K562 (cell line): ENCODE results near the gene SELENOM. TPM values are rescaled to one million over a fixed set of nuclear protein-coding genes. Genes with fewer than 3 reads are reported as not detected.

Source experiments
- ATAC-seq: fragments of 200-7000 bp; cut with Tn5 transposase; 3 replicates; pipeline ENCODE4 v1.9.1; 2020; ENCODE audit warnings: moderate library complexity
- BruUV-seq: library from RNA; stranded (reverse); fragments of 400-500 nt; replicated peaks from 2 replicates; lab custom pipeline; 2021; lab: Mats Ljungman, UMichigan
- CTCF ChIA-PET: fragments of 300-600 bp; formaldehyde crosslinking; extraction: SDS; loops from one replicate; lab custom pipeline; 2021; ENCODE audit warnings: low intra/inter-chr PET ratio; lab: Yijun Ruan, JAX
- POLR2A ChIA-PET: fragments of 300-600, 350-650 bp; sonication (Branson Sonifier 250); formaldehyde crosslinking; extraction: SDS; loops from one replicate; lab custom pipeline; 2021; ENCODE audit warnings: antibody characterized with exemption, inconsistent platforms; lab: Yijun Ruan, JAX
- DNase-seq, 4 experiments: peaks; one replicate each; pipeline versions ENCODE4 v3.0.0 to v3.0.0-alpha.2; 2011 to 2018; ENCODE audit warnings: low spot score in 3 of 4, mixed read lengths in 3 of 4; ENCODE audit errors: extremely low read depth in 1 of 4
- FAIRE-seq: peaks from 2 replicates; lab custom pipeline; 2011; peaks lifted over from hg19 to GRCh38; lab: Jason Lieb, UNC
- H2AFZ ChIP-seq: 2 replicates; pipeline ENCODE4 v1.6.0; 2011; ENCODE audit warnings: low read depth, low read length, control low read depth, inconsistent platforms
- H3K27ac ChIP-seq: fragments of 200-600 bp; 3 replicates; pipeline ENCODE4 v1.8.0; 2011; ENCODE audit warnings: low read depth, mild to moderate bottlenecking, control low read depth, inconsistent platforms, low read length, moderate library complexity, mixed read lengths; ENCODE audit errors: extremely low read depth
- H3K27me3 ChIP-seq, 2 experiments: fragments of 300-600 bp in 1 of 2; 2 replicates in 1 of 2; 3 replicates in 1 of 2; pipeline versions ENCODE4 v1.6.0 to v1.8.0; 2011; ENCODE audit warnings: inconsistent platforms in 2 of 2, low read length in 2 of 2, mild to moderate bottlenecking in 1 of 2, mixed read lengths in 1 of 2, moderate library complexity in 1 of 2; ENCODE audit not compliant: control insufficient read depth in 2 of 2, insufficient read depth in 2 of 2
- H3K36me3 ChIP-seq: fragments of 300-600 bp; 3 replicates; pipeline ENCODE4 v1.8.0; 2011; ENCODE audit warnings: mild to moderate bottlenecking, low read length, inconsistent platforms; ENCODE audit not compliant: control insufficient read depth, insufficient read depth
- H3K4me1 ChIP-seq, 2 experiments: fragments of 200-600 bp in 1 of 2; replicated peaks in 1 of 2; 2 replicates in 1 of 2; 3 replicates in 1 of 2; pipeline versions ENCODE4 v1.5.1 to v1.8.0; 2011; ENCODE audit warnings: inconsistent platforms in 2 of 2, low read length in 2 of 2, mild to moderate bottlenecking in 1 of 2, mixed read lengths in 1 of 2, moderate library complexity in 1 of 2; ENCODE audit not compliant: control insufficient read depth in 2 of 2, insufficient read depth in 2 of 2
- H3K4me2 ChIP-seq: 2 replicates; pipeline ENCODE4 v1.6.1; 2011; ENCODE audit warnings: low read length, control low read depth, inconsistent platforms, mixed read lengths; ENCODE audit not compliant: insufficient read depth
- H3K4me3 ChIP-seq: fragments of 200-600 bp; sonication (generic), shearing (Covaris generic); 2 replicates; pipeline ENCODE4 v1.5.1; 2016; ENCODE audit warnings: control low read depth, inconsistent platforms
- H3K79me2 ChIP-seq: fragments of 200-600 bp; 3 replicates; pipeline ENCODE4 v1.8.0; 2011; ENCODE audit warnings: low read length, inconsistent platforms; ENCODE audit not compliant: control insufficient read depth, insufficient read depth
- H3K9ac ChIP-seq, 2 experiments: 2 replicates each; pipeline versions ENCODE4 v1.6.0 to v1.6.1; 2011; ENCODE audit warnings: low read depth in 2 of 2, low read length in 2 of 2, control low read depth in 1 of 2, inconsistent platforms in 1 of 2, mild to moderate bottlenecking in 1 of 2, mixed read lengths in 1 of 2; ENCODE audit not compliant: insufficient read depth in 1 of 2
- H3K9me1 ChIP-seq: one replicate; pipeline ENCODE4 v1.6.0; 2011; ENCODE audit warnings: inconsistent platforms, mild to moderate bottlenecking, low read length, moderate library complexity; ENCODE audit not compliant: control insufficient read depth, insufficient read depth
- H3K9me3 ChIP-seq: replicated peaks from 2 replicates; pipeline ENCODE4 v1.5.1; 2011; ENCODE audit warnings: low read depth, low read length, inconsistent platforms; ENCODE audit not compliant: control insufficient read depth, insufficient read depth
- H4K20me1 ChIP-seq: replicated peaks from 2 replicates; pipeline ENCODE4 v1.6.1; 2011; ENCODE audit warnings: low read length, inconsistent platforms, mixed read lengths; ENCODE audit not compliant: control insufficient read depth, insufficient read depth
- CBFA2T2 ChIP-seq: fragments of 450-650 bp; conservative IDR thresholded peaks from 2 replicates; pipeline ENCODE4 v1.6.1; 2017; ENCODE audit warnings: mild to moderate bottlenecking
- COPS2 ChIP-seq: fragments of 450-650 bp; conservative IDR thresholded peaks from 2 replicates; pipeline ENCODE4 v1.6.1; 2016; ENCODE audit warnings: mild to moderate bottlenecking, moderate library complexity
- FUS ChIP-seq: fragments of 200-400 bp; formaldehyde crosslinking; optimal IDR thresholded peaks from 2 replicates; pipeline ENCODE3; 2017; ENCODE audit warnings: low read depth, low read length
- GTF3C2 ChIP-seq: IDR thresholded peaks from 3 replicates; pipeline ENCODE4 v1.6.1; 2011; ENCODE audit warnings: borderline replicate concordance, mild to moderate bottlenecking, moderate library complexity; ENCODE audit not compliant: insufficient read length; ENCODE audit errors: extremely low read depth
- KDM1A ChIP-seq, 2 experiments: fragments of 450-650 bp; IDR thresholded peaks; 2 replicates each; pipeline ENCODE4 v1.6.1; 2016; ENCODE audit warnings: mild to moderate bottlenecking in 2 of 2
- NCOA6 ChIP-seq: fragments of 450-650 bp; IDR thresholded peaks from 2 replicates; pipeline ENCODE4 v1.6.1; 2017; ENCODE audit warnings: mild to moderate bottlenecking
- TOE1 ChIP-seq, 2 experiments: fragments of 450-650 bp in 1 of 2; sonication (generic) in 1 of 2; formaldehyde crosslinking in 1 of 2; IDR thresholded peaks; 2 replicates each; pipeline versions ENCODE4 v1.7.1 to v1.8.0; 2016 to 2022; ENCODE audit warnings: borderline replicate concordance in 2 of 2, mild to moderate bottlenecking in 2 of 2, antibody characterized with exemption in 1 of 2, inconsistent platforms in 1 of 2, low read depth in 1 of 2, missing genetic modification reagents in 1 of 2, moderate library complexity in 1 of 2
- ZNF507 ChIP-seq: conservative IDR thresholded peaks from 2 replicates; pipeline ENCODE4 v1.6.1; 2017; ENCODE audit warnings: missing genetic modification characterization, missing compliant biosample characterization
- WGBS: fragments of 100-300 bp; shearing (Covaris generic); methylation state at CpG from one replicate; pipeline ENCODE4 v1.1.6; 2016; ENCODE audit warnings: low coverage, mixed read lengths; ENCODE audit not compliant: insufficient coverage; ENCODE audit errors: missing lambda C conversion rate; 5-methylcytosine and 5-hydroxymethylcytosine counted together
- in situ Hi-C: fragments of 300-500 bp; cut with MboI; formaldehyde crosslinking; loops from 4 replicates; pipeline ENCODE4 v1.15.0; 2018; ENCODE audit warnings: inconsistent platforms, mixed read lengths
- intact Hi-C: fragments of 100-400 bp; cut with micrococcal nuclease; formaldehyde crosslinking; loops from 2 replicates; pipeline ENCODE4 v1.14.2; 2022
- polyA plus RNA-seq, 8 experiments: library from polyadenylated mRNA; depleted of rRNA in 4 of 8; stranded (reverse) in 5 of 8; unstranded in 3 of 8; fragments of >200 nt; fragmentation: Nextera tagmentation in 2 of 8; fragmentation: Illumina TruSeq in 1 of 8; extraction: Ambion mirVana in 2 of 8; extraction: Trizol in 1 of 8; gene quantifications; 2 replicates each; pipeline versions ENCODE4 v1.2.1 to v1.2.3, GENCODE V29; 2011 to 2014; ENCODE audit warnings: inconsistent platforms in 1 of 8, missing spikeins in 1 of 8
- total RNA-seq, 7 experiments: library from RNA; depleted of rRNA in 6 of 7; stranded (reverse); fragments of >200 nt in 6 of 7; fragmentation: Illumina TruSeq in 2 of 7; extraction: Trizol in 2 of 7; gene quantifications; 2 replicates each; pipeline versions ENCODE4 v1.2.1 to v1.2.3, GENCODE V29; 2011 to 2021; ENCODE audit warnings: low replicate concordance in 1 of 7
- TF ChIP-seq, protein P1 (sequence below): fragments of 250-450 bp; sonication (Bioruptor Pico); IDR thresholded peaks from 2 replicates; pipeline ENCODE4 v1.8.0; 2022; ENCODE audit warnings: inconsistent platforms

Gene SELENOM
- total and polyA plus RNA-seq, 9 of the 15 experiments (the other 6 are each of a cell fraction or from before 2014, with no cell fraction given), result 1.2 to 10.6 (median 3.7) TPM

- CTCF ChIA-PET, result no interaction called here
- in situ Hi-C loops, result loop anchor here (5.0 kb wide), 2 partner anchors 41 to 126 kb away; partner anchors contain the start of gene PLA2G3
- Histone ChIP-seq H3K4me1 (peaks cover 13 to 16% of the 10 kb centered on the region in 2 experiments; a peak in 4 of 5 replicates), H3K36me3 (peaks cover 25% of the 10 kb centered on the region; the same call in 2 of the 3 replicates), H3K27me3 (no peaks in the 10 kb centered on the region), H3K9me3 (no peaks in the 10 kb centered on the region)
- BruUV-seq, result no TSS peak
- no peak for TF ChIP-seq NCOA6
- no peak for TF ChIP-seq KDM1A (IDR thresholded peaks at IDR 0.05)
- no peak for TF ChIP-seq ZNF507 (tag)
- TF ChIP-seq FUS, result no peak
- TF ChIP-seq, protein P1, sequence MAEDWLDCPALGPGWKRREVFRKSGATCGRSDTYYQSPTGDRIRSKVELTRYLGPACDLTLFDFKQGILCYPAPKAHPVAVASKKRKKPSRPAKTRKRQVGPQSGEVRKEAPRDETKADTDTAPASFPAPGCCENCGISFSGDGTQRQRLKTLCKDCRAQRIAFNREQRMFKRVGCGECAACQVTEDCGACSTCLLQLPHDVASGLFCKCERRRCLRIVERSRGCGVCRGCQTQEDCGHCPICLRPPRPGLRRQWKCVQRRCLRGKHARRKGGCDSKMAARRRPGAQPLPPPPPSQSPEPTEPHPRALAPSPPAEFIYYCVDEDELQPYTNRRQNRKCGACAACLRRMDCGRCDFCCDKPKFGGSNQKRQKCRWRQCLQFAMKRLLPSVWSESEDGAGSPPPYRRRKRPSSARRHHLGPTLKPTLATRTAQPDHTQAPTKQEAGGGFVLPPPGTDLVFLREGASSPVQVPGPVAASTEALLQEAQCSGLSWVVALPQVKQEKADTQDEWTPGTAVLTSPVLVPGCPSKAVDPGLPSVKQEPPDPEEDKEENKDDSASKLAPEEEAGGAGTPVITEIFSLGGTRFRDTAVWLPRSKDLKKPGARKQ (CRISPR knock-in tag), result no peak
- TF ChIP-seq CBFA2T2, result no peak
- no peak for TF ChIP-seq TOE1 (IDR thresholded peaks at IDR 0.05; ENCODE audit: borderline replicate concordance)
- TF ChIP-seq TOE1 (CRISPR knock-in tag; IDR thresholded peaks at IDR 0.05; ENCODE audit: borderline replicate concordance, low read depth), result no peak
- TF ChIP-seq COPS2, result no peak
- TF ChIP-seq GTF3C2, result no peak
- TF ChIP-seq, all 486 proteins: peak for 0
- Histone ChIP-seq H3K79me2 (no peaks in the 10 kb centered on the region), H2AFZ (no peak overlapping the region), H4K20me1 (no peaks in the 10 kb centered on the region), H3K9me1 (peaks cover 5% of the 10 kb centered on the region), H3K4me3 (no peak overlapping the region), H3K4me2 (no peak overlapping the region), H3K27ac (no peak overlapping the region), H3K9ac (no peak overlapping the region)
- DNase-seq (no peak), FAIRE-seq (no peak), ATAC-seq (no peak)
- POLR2A ChIA-PET, result no interaction called here
- intact Hi-C loops, result no loop called here
- 91% methylated on average over 6 of the region's 18 CpGs for WGBS
Observed at GRCh38 chr22:31100762-31101525, 6.4 kb downstream of the SELENOM start.
